ENCODE data around the gene NACA.

The NACA gene

DNA sequence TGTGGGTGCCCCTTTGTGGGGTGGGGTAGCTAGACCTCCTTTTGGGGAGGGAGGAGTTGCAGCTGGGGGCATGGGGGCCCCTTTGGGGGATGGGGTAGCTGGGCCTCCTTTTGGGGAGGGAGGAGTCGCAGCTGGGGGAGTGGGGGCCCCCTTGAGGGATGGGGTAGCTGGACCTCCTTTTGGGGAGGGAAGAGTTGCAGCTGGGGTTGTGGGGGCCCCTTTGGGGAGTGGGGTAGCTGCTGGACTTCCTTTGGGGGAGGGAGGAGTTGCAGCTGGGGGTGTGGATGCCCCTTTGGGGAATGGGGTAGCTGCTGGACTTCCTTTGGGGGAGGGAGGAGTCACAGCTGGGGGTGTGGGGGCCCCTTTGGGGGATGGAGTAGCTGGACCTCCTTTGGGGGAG, 7.0 kb downstream of the NACA start:
- no peak for ATAC-seq
- no peak for TF ChIP-seq ZNF8 (CRISPR knock-in tag; IDR thresholded peaks at IDR 0.05)
- TF ChIP-seq OSR1 (CRISPR knock-in tag; IDR thresholded peaks at IDR 0.05): no peak
- TF ChIP-seq ESRRG (CRISPR knock-in tag; IDR thresholded peaks at IDR 0.05): no peak
- TF ChIP-seq, protein P1, sequence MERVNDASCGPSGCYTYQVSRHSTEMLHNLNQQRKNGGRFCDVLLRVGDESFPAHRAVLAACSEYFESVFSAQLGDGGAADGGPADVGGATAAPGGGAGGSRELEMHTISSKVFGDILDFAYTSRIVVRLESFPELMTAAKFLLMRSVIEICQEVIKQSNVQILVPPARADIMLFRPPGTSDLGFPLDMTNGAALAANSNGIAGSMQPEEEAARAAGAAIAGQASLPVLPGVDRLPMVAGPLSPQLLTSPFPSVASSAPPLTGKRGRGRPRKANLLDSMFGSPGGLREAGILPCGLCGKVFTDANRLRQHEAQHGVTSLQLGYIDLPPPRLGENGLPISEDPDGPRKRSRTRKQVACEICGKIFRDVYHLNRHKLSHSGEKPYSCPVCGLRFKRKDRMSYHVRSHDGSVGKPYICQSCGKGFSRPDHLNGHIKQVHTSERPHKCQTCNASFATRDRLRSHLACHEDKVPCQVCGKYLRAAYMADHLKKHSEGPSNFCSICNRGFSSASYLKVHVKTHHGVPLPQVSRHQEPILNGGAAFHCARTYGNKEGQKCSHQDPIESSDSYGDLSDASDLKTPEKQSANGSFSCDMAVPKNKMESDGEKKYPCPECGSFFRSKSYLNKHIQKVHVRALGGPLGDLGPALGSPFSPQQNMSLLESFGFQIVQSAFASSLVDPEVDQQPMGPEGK (CRISPR knock-in tag; IDR thresholded peaks at IDR 0.05; ENCODE audit: borderline replicate concordance): no peak
- TF ChIP-seq TCF4 (CRISPR knock-in tag; IDR thresholded peaks at IDR 0.05; ENCODE audit: borderline replicate concordance): no peak
- no peak for TF ChIP-seq ZNF565 (CRISPR knock-in tag; conservative IDR thresholded peaks at IDR 0.05; ENCODE audit: low read depth)
- TF ChIP-seq RARB (CRISPR knock-in tag; IDR thresholded peaks at IDR 0.05): no peak
- no peak for TF ChIP-seq PPARA (CRISPR knock-in tag; IDR thresholded peaks at IDR 0.05; ENCODE audit: borderline replicate concordance)

DNA sequence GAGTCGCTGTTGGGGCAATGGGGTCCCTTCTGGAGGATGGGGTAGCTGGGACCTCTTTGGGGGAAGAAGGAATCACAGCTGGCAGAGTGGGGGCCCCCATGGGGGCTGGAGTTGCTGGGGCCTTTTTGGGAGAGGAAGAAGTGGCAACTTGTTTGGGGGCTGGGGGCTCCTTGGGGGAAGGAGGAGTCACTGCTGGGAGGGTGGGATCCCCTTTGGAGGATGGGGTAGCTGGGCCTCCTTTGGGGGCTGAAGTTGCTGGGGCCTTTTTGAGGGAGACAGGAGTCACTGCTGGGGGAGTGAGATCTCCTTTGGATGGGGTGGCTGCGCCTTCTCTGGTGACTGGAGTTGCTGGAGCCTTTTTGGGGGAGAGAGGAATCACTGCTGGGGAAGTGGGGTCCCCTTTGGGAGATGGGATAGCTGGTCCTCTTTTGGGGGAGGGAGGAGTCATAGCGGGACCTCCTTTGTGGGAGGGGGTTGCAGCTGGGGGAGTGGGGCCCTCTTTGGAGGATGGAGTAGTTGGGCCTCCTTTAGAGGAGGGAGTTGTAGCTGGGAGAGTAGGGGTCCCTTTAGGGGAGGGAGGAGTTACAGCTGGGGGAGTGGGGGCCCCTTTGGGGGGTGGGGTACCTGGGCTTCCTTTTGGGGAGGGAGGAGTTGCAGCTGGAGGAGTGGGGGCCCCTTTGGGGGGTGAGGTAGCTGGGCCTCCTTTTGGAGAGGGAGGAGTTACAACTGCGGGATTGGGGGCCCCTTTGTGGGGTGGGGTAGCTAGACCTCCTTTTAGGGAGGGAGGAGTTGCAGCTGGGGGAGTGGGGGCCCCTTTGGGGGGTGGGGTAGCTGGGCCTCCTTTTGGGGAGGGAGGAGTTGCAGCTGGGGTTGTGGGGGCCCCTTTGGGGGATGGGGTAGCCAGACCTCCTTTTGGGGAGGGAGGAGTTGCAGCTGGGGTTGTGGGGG, 7.9 kb downstream of the NACA start:
- no peak for ATAC-seq
- TF ChIP-seq ZNF70 (CRISPR knock-in tag; IDR thresholded peaks at IDR 0.05) (no peak), CSDC2 (CRISPR knock-in tag; IDR thresholded peaks at IDR 0.05) (no peak), GLIS3 (CRISPR knock-in tag; IDR thresholded peaks at IDR 0.05) (no peak)
- TF ChIP-seq, protein P2, sequence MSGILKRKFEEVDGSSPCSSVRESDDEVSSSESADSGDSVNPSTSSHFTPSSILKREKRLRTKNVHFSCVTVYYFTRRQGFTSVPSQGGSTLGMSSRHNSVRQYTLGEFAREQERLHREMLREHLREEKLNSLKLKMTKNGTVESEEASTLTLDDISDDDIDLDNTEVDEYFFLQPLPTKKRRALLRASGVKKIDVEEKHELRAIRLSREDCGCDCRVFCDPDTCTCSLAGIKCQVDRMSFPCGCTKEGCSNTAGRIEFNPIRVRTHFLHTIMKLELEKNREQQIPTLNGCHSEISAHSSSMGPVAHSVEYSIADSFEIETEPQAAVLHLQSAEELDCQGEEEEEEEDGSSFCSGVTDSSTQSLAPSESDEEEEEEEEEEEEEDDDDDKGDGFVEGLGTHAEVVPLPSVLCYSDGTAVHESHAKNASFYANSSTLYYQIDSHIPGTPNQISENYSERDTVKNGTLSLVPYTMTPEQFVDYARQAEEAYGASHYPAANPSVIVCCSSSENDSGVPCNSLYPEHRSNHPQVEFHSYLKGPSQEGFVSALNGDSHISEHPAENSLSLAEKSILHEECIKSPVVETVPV (CRISPR knock-in tag; IDR thresholded peaks at IDR 0.05): no peak
- TF ChIP-seq, protein P3, sequence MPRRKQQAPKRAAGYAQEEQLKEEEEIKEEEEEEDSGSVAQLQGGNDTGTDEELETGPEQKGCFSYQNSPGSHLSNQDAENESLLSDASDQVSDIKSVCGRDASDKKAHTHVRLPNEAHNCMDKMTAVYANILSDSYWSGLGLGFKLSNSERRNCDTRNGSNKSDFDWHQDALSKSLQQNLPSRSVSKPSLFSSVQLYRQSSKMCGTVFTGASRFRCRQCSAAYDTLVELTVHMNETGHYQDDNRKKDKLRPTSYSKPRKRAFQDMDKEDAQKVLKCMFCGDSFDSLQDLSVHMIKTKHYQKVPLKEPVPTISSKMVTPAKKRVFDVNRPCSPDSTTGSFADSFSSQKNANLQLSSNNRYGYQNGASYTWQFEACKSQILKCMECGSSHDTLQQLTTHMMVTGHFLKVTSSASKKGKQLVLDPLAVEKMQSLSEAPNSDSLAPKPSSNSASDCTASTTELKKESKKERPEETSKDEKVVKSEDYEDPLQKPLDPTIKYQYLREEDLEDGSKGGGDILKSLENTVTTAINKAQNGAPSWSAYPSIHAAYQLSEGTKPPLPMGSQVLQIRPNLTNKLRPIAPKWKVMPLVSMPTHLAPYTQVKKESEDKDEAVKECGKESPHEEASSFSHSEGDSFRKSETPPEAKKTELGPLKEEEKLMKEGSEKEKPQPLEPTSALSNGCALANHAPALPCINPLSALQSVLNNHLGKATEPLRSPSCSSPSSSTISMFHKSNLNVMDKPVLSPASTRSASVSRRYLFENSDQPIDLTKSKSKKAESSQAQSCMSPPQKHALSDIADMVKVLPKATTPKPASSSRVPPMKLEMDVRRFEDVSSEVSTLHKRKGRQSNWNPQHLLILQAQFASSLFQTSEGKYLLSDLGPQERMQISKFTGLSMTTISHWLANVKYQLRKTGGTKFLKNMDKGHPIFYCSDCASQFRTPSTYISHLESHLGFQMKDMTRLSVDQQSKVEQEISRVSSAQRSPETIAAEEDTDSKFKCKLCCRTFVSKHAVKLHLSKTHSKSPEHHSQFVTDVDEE (CRISPR knock-in tag; IDR thresholded peaks at IDR 0.05): no peak
- TF ChIP-seq, protein P4, sequence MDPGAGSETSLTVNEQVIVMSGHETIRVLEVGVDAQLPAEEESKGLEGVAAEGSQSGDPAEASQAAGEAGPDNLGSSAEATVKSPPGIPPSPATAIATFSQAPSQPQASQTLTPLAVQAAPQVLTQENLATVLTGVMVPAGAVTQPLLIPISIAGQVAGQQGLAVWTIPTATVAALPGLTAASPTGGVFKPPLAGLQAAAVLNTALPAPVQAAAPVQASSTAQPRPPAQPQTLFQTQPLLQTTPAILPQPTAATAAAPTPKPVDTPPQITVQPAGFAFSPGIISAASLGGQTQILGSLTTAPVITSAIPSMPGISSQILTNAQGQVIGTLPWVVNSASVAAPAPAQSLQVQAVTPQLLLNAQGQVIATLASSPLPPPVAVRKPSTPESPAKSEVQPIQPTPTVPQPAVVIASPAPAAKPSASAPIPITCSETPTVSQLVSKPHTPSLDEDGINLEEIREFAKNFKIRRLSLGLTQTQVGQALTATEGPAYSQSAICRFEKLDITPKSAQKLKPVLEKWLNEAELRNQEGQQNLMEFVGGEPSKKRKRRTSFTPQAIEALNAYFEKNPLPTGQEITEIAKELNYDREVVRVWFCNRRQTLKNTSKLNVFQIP (CRISPR knock-in tag; IDR thresholded peaks at IDR 0.05; ENCODE audit: borderline replicate concordance, low read depth): no peak

DNA sequence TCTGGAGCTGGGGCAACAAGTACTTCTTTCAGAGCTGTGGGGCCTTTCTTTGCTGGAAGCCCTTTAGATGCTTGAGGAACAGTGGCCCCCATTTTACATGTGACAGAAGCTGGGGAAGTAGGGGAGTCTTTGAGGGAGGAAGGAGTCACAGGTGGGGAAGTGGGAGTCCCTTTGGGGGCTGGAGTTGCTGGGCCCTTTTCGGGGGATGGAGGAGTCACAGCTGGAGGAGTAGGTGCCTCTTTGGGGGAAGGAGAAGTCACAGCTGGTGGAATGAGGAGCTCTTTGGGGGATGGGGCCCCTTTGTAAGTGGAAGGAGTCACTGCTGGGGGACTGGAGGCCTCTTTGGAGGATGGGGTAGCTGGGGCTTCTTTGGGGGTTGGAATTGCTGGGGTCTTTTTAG, 8.6 kb downstream of the NACA start:
- TF ChIP-seq CSDC2 (CRISPR knock-in tag; IDR thresholded peaks at IDR 0.05): no peak
- no peak for TF ChIP-seq ESRRG (CRISPR knock-in tag; IDR thresholded peaks at IDR 0.05)
- TF ChIP-seq ZC3H10 (CRISPR knock-in tag; IDR thresholded peaks at IDR 0.05): no peak
- no peak for TF ChIP-seq PPARA (CRISPR knock-in tag; IDR thresholded peaks at IDR 0.05; ENCODE audit: borderline replicate concordance)
- TF ChIP-seq, protein P4 (CRISPR knock-in tag; IDR thresholded peaks at IDR 0.05; ENCODE audit: borderline replicate concordance, low read depth): no peak
- no peak for TF ChIP-seq ZNF70 (CRISPR knock-in tag; IDR thresholded peaks at IDR 0.05)
- TF ChIP-seq ISL1 (CRISPR knock-in tag; IDR thresholded peaks at IDR 0.05): no peak
- TF ChIP-seq TCF4 (CRISPR knock-in tag; IDR thresholded peaks at IDR 0.05; ENCODE audit: borderline replicate concordance): no peak
- TF ChIP-seq SNAI2 (CRISPR knock-in tag; IDR thresholded peaks at IDR 0.05): no peak
- no peak for TF ChIP-seq OSR1 (CRISPR knock-in tag; IDR thresholded peaks at IDR 0.05)
- no peak for TF ChIP-seq BACH2 (CRISPR knock-in tag; IDR thresholded peaks at IDR 0.05; ENCODE audit: borderline replicate concordance)
- TF ChIP-seq, protein P2 (CRISPR knock-in tag; IDR thresholded peaks at IDR 0.05): no peak
- no peak for TF ChIP-seq GLIS3 (CRISPR knock-in tag; IDR thresholded peaks at IDR 0.05)
- TF ChIP-seq ZFP3 (CRISPR knock-in tag; IDR thresholded peaks at IDR 0.05): no peak
- no peak for TF ChIP-seq ZNF8 (CRISPR knock-in tag; IDR thresholded peaks at IDR 0.05)
- TF ChIP-seq ZNF565 (CRISPR knock-in tag; conservative IDR thresholded peaks at IDR 0.05; ENCODE audit: low read depth): no peak
- no peak for ATAC-seq

Data from SK-N-SH treated with all-trans-retinoic acid at 6 μM for 48 hours (cell line).